Astrocyte (in vitro differentiated cells and primary cell): ENCODE measurements around the gene SUGP2.

ENCODE experiments used
- CTCF ChIP-seq: IDR thresholded peaks from 2 replicates; pipeline ENCODE4 v1.5.1; 2011; ENCODE audit warnings: low read depth, mild to moderate bottlenecking, inconsistent platforms, low read length, moderate library complexity; ENCODE audit not compliant: insufficient read depth
- EZH2 ChIP-seq: IDR thresholded peaks from 2 replicates; pipeline ENCODE4 v1.6.1; 2012; ENCODE audit warnings: mild to moderate bottlenecking, low read length, inconsistent platforms; ENCODE audit not compliant: insufficient read depth

DNA sequence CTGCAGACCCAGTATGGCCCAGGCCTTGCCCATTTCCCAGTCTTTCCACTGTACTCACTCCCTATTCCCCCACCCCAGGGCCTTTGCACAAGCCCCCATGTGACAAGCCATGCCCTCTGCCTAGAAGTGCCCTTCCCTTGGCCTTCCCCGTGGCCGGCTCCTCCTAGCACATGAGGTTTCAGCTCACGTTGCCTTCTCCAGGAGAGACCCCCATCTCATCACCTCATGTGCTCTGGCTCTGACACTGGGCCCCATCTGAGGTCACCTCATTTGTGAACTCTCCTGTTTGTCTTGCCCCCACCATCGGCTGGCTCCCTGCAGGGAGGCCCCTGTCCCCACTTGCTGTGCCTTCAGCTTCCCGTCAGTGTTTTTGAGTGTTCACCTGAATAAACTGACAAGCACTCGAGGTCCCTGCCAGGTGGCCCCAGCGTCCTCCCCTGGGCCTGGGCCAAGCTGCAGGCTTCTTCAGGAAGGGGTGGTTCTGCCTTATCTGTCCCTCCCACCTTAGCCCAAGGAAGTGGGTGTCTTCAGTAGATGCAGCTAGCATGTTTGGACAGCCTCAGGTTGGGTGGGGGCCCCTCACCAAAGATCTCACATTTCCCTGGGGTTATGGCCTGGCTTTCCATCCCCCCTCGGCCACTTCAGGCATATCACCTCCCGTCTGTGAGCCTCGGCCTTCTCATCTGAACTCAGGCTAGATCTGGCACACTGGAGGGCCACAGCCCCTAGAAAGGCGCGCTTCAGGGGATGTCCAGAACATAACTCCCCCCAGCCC lies 26.7 kb upstream of the SUGP2 start:
- TF ChIP-seq CTCF, result no peak
- TF ChIP-seq EZH2, result no peak
